ENCODE results near the gene POLR3A. TPM values are rescaled to one million over a fixed set of nuclear protein-coding genes. Genes with fewer than 3 reads are reported as not detected.
A peak's percentile ranks its signal among the peaks of the same experiment; 100 is the strongest.

Gene POLR3A
- total RNA-seq, 1 donor from 2014 or later = 31.4 TPM

GRCh38 chr10:77925410-77925794 lies 103.9 kb downstream of the POLR3A start:
- TF ChIP-seq EZH2 (IDR thresholded peaks at IDR 0.05; ENCODE audit: insufficient read depth, low read length) (no peak), CTCF (IDR thresholded peaks at IDR 0.05; ENCODE audit: insufficient read depth, low read depth, low read length) (no peak)
- Mint-ChIP-seq H3K36me3 (ENCODE audit: low read depth, unreplicated experiment) (peaks cover 8% of the 10 kb centered on the region), H3K4me3 (ENCODE audit: unreplicated experiment) (peak overlapping the region; percentile 96), H3K9me3 (ENCODE audit: unreplicated experiment) (peaks cover 7% of the 10 kb centered on the region), H3K27ac (ENCODE audit: unreplicated experiment) (peak overlapping the region; percentile 22), H3K4me1 (ENCODE audit: low read depth, unreplicated experiment) (peaks cover 33% of the 10 kb centered on the region), H3K27me3 (ENCODE audit: low read depth, unreplicated experiment) (no peaks in the 10 kb centered on the region)
- H3K27ac ChIP-seq (ENCODE audit: low read depth, low read length) = no peak overlapping the region
- H3K4me1 ChIP-seq (ENCODE audit: insufficient read depth, low read length) = peaks cover 14% of the 10 kb centered on the region
- H3K4me2 ChIP-seq (ENCODE audit: low read length) = peak overlapping the region; percentile 97
- DNase-seq (ENCODE audit: low read depth) = no peak
- no peak for FAIRE-seq
- peak overlapping the region; percentile 70 for H3K4me3 ChIP-seq (ENCODE audit: insufficient read depth, low read depth, low read length)
- no peaks in the 10 kb centered on the region for H3K36me3 ChIP-seq (ENCODE audit: insufficient read depth, low read length)
- peaks cover 2% of the 10 kb centered on the region for H3K27me3 ChIP-seq (ENCODE audit: insufficient read depth, low read length)
- H2AFZ ChIP-seq (ENCODE audit: low read depth, low read length) = peak overlapping the region; percentile 87
- H4K20me1 ChIP-seq (ENCODE audit: insufficient read depth, low read length) = peaks cover 53% of the 10 kb centered on the region
- H3K9me3 ChIP-seq (ENCODE audit: insufficient read depth, low read depth, low read length) = no peaks in the 10 kb centered on the region
- peak overlapping the region; percentile 81 for H3K9ac ChIP-seq (ENCODE audit: low read length)
- H3K79me2 ChIP-seq (ENCODE audit: insufficient read depth, low read length) = peaks cover 54% of the 10 kb centered on the region

GRCh38 chr10:77922566-77923179 lies 106.6 kb downstream of the POLR3A start:
- H3K4me3 ChIP-seq (ENCODE audit: insufficient read depth, low read depth, low read length) = no peak overlapping the region
- H3K4me1 ChIP-seq (ENCODE audit: insufficient read depth, low read length) = peaks cover 26% of the 10 kb centered on the region
- H2AFZ ChIP-seq (ENCODE audit: low read depth, low read length) = no peak overlapping the region
- no peak overlapping the region for H3K27ac ChIP-seq (ENCODE audit: low read depth, low read length)
- no peaks in the 10 kb centered on the region for H3K36me3 ChIP-seq (ENCODE audit: insufficient read depth, low read length)
- Mint-ChIP-seq H3K27me3 (ENCODE audit: low read depth, unreplicated experiment) (no peaks in the 10 kb centered on the region), H3K36me3 (ENCODE audit: low read depth, unreplicated experiment) (peaks cover 8% of the 10 kb centered on the region), H3K4me3 (ENCODE audit: unreplicated experiment) (no peak overlapping the region), H3K4me1 (ENCODE audit: low read depth, unreplicated experiment) (peaks cover 53% of the 10 kb centered on the region), H3K9me3 (ENCODE audit: unreplicated experiment) (peaks cover 2% of the 10 kb centered on the region), H3K27ac (ENCODE audit: unreplicated experiment) (peak overlapping the region; percentile 12)
- TF ChIP-seq CTCF (IDR thresholded peaks at IDR 0.05; ENCODE audit: insufficient read depth, low read depth, low read length) = no peak
- no peak for TF ChIP-seq EZH2 (IDR thresholded peaks at IDR 0.05; ENCODE audit: insufficient read depth, low read length)
- no peak overlapping the region for H3K9ac ChIP-seq (ENCODE audit: low read length)
- H4K20me1 ChIP-seq (ENCODE audit: insufficient read depth, low read length) = peaks cover 75% of the 10 kb centered on the region
- peaks cover 81% of the 10 kb centered on the region for H3K79me2 ChIP-seq (ENCODE audit: insufficient read depth, low read length)
- H3K4me2 ChIP-seq (ENCODE audit: low read length) = no peak overlapping the region
- H3K27me3 ChIP-seq (ENCODE audit: insufficient read depth, low read length) = no peaks in the 10 kb centered on the region
- DNase-seq (ENCODE audit: low read depth) = no peak
- FAIRE-seq = no peak
- no peaks in the 10 kb centered on the region for H3K9me3 ChIP-seq (ENCODE audit: insufficient read depth, low read depth, low read length)

GRCh38 chr10:77922055-77922454 lies 107.3 kb downstream of the POLR3A start:
- H3K4me3 ChIP-seq (ENCODE audit: insufficient read depth, low read depth, low read length) = no peak overlapping the region
- H3K27ac ChIP-seq (ENCODE audit: low read depth, low read length) = no peak overlapping the region
- no peaks in the 10 kb centered on the region for H3K36me3 ChIP-seq (ENCODE audit: insufficient read depth, low read length)
- H3K79me2 ChIP-seq (ENCODE audit: insufficient read depth, low read length) = peaks cover 87% of the 10 kb centered on the region
- no peak overlapping the region for H3K9ac ChIP-seq (ENCODE audit: low read length)
- Mint-ChIP-seq H3K36me3 (ENCODE audit: low read depth, unreplicated experiment) (peaks cover 8% of the 10 kb centered on the region), H3K27me3 (ENCODE audit: low read depth, unreplicated experiment) (no peaks in the 10 kb centered on the region), H3K4me1 (ENCODE audit: low read depth, unreplicated experiment) (peaks cover 50% of the 10 kb centered on the region), H3K9me3 (ENCODE audit: unreplicated experiment) (peaks cover 1% of the 10 kb centered on the region), H3K4me3 (ENCODE audit: unreplicated experiment) (no peak overlapping the region), H3K27ac (ENCODE audit: unreplicated experiment) (no peak overlapping the region)
- peaks cover 26% of the 10 kb centered on the region for H3K4me1 ChIP-seq (ENCODE audit: insufficient read depth, low read length)
- no peak for FAIRE-seq
- H3K27me3 ChIP-seq (ENCODE audit: insufficient read depth, low read length) = no peaks in the 10 kb centered on the region
- TF ChIP-seq CTCF (IDR thresholded peaks at IDR 0.05; ENCODE audit: insufficient read depth, low read depth, low read length) (no peak), EZH2 (IDR thresholded peaks at IDR 0.05; ENCODE audit: insufficient read depth, low read length) (no peak)
- no peak for DNase-seq (ENCODE audit: low read depth)
- H2AFZ ChIP-seq (ENCODE audit: low read depth, low read length) = no peak overlapping the region
- H4K20me1 ChIP-seq (ENCODE audit: insufficient read depth, low read length) = peaks cover 81% of the 10 kb centered on the region
- H3K4me2 ChIP-seq (ENCODE audit: low read length) = no peak overlapping the region
- H3K9me3 ChIP-seq (ENCODE audit: insufficient read depth, low read depth, low read length) = no peaks in the 10 kb centered on the region
